DMS53 treated with DMSO at 0.1 percent for 48 hours (cell line): ENCODE results near the gene NUCB1.
"Not testable (repeated sequence)": the region's sequence is repeated elsewhere in the genome, so short reads cannot be mapped to it uniquely, and the experiment has no call there.

ENCODE experiments used
- DNase-seq: peaks from one replicate; lab custom pipeline; 2025; ENCODE audit not compliant: unreplicated experiment; lab: John Stamatoyannopoulos, UW

The NUCB1 gene

GRCh38 chr19:48905664-48906063, 5.6 kb downstream of the NUCB1 start:
- no peak for DNase-seq

DNA sequence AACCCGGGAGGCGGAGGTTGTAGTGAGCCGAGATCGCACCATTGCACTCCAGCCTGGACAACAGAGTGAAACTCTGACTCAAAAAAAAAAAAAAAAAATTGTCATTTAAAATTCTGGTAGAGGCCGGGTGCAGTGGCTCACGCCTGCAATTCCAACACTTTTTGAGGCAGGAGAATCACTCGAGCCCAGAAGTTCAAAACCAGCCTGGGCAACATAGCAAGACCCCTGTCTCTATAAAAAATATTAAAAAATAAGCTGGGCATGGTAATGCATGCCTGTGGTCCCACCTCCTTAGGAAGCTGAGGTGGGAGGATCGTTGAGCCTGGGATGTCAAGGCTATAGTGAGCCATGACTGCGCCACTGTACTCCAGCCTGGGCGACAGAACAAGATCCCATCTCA, 6.2 kb downstream of the NUCB1 start:
- DNase-seq, result no peak

GRCh38 chr19:48907671-48908070, 7.6 kb downstream of the NUCB1 start:
- no peak for DNase-seq

- not testable (repeated sequence) for DNase-seq
These were observed 9.4 kb downstream of the NUCB1 start for GRCh38 chr19:48909424-48910077.

DNA sequence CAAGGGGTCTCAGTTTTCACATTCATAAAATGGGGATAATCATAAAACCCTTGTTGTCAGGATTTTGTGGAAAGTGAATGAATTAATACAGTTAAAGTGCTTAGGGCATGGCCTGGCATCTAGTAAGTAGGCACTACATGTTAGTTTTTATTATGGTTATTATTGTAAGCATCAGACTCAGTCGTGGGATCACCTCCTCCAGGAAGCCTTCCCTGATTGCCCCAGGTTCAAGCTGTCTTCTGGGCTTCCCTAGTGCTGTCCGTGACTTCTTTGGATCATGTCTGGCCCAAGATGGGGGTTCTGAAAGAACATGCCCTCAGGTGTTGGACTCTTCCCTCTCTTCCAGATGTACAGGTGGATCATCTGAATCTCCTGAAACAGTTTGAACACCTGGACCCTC, 10.7 kb downstream of the NUCB1 start:
- no peak for DNase-seq

DNA sequence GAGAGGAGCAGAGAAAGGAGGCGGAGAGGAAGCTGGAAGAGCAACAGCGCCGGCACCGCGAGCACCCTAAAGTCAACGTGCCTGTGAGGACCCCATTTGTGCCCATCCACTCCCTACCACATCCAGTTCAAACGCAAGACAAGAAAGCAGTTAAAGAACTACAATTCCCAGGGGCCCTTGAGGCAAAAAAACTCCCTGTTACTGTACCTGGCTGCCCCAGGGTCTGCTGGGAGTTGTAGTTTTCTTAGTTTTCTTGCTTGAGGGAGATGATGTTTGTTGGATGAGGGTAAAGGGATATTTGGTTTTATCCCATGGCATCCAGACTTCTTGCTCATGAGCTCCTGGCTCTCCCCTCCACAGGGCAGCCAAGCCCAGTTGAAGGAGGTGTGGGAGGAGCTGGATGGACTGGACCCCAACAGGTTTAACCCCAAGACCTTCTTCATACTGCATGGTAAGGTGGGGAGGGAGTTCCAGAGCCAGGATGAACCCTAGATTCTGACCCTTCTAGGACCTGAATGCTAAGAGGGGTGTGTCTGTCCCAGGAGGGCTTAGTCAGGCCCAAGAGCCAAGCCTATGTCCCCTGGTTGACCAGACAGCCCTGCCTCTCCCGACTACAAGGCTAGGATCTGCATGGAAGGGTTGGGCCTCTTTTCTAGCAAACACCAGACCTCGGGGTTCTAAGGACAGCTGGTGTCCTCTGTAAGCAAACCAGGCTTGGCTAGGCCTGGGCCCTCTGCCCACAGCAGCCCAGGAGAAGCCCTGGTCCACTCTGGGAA, 13.2 kb downstream of the NUCB1 start:
- no peak for DNase-seq

GRCh38 chr19:48914181-48914580, 14.1 kb downstream of the NUCB1 start:
- no peak for DNase-seq

- peak; percentile 93 for DNase-seq
These were observed 15.6 kb downstream of the NUCB1 start for GRCh38 chr19:48915757-48916156.

DNA sequence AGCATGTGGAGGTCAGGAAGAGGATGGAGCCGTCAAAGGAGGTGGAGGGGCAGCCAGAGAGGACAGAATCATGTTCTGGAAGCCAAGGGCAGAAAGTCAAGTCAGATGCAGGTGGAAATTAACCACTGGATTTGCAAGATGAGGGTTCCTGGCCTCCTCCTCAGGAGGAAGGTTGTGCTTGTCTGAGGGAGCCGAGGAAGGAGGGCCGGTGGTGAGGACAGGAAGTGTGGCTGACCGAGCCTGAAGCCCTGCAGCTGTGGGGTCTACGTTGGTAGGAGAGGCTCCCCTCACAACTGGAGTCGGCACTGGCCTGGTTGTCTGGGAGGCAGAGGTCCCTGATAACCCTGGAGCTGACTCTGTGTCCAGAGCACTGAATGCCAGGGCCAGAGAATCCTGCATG, 18.0 kb downstream of the NUCB1 start:
- DNase-seq, result no peak

DNA sequence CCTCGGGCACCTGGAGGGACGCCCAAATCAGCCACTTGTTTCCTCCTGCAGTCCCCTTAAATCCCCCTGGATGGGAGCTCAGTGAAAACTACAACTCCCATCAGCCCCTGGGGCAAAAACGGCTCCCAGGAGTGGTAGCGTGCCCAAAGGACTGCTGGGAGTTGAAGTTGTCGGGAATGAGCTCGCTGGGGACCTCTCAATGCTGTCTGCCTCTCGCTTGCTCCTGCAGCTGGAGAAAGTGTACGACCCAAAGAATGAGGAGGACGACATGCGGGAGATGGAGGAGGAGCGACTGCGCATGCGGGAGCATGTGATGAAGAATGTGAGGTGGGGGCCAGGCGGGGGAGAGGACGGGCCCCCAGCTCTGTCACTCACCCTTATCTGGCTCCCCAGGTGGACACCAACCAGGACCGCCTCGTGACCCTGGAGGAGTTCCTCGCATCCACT, 18.7 kb downstream of the NUCB1 start:
- no peak for DNase-seq

- DNase-seq, result not testable (repeated sequence)
These were observed 19.2 kb downstream of the NUCB1 start for GRCh38 chr19:48919271-48919670.

DNA sequence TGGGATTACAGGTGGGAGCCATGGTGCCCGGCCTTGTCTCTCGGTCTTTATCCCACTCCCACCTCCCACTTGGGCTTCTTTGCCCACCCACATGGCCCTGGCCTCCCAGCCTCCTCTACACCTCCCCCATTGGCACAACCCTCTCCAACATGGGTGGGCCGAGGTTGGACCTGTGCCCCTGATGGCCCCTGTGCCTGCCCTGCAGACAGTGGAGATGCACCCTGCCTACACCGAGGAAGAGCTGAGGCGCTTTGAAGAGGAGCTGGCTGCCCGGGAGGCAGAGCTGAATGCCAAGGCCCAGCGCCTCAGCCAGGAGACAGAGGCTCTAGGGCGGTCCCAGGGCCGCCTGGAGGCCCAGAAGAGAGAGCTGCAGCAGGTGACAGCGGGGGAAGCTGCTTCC, 20.8 kb downstream of the NUCB1 start:
- DNase-seq, result no peak

DNA sequence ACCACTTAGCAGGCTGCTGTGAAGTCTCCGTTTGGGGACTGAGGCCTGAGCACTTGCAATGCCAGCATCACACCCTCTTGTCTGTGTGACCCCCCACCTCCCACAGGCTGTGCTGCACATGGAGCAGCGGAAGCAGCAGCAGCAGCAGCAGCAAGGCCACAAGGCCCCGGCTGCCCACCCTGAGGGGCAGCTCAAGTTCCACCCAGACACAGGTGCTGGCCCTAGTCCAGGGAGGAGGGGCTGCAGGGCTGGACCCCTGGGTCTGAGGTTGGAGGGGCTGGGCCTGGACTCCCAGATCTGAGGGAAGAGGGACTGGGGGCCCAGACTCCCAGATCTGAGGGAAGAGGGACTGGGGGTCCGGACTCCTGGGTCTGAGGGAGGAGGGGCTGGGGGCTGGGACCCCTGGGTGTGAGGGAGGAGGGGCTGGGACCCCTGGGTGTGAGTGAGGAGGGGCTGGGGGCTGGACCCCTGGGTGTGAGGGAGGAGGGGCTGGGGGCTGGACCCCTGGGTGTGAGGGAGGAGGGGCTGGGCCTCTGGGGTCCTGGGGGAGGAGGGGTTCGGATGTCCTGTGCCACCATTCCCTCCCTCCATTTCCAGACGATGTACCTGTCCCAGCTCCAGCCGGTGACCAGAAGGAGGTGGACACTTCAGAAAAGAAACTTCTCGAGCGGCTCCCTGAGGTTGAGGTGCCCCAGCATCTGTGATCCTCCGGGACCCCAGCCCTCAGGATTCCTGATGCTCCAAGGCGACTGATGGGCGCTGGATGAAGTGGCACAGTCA, 21.8 kb downstream of the NUCB1 start:
- DNase-seq, result no peak

DNA sequence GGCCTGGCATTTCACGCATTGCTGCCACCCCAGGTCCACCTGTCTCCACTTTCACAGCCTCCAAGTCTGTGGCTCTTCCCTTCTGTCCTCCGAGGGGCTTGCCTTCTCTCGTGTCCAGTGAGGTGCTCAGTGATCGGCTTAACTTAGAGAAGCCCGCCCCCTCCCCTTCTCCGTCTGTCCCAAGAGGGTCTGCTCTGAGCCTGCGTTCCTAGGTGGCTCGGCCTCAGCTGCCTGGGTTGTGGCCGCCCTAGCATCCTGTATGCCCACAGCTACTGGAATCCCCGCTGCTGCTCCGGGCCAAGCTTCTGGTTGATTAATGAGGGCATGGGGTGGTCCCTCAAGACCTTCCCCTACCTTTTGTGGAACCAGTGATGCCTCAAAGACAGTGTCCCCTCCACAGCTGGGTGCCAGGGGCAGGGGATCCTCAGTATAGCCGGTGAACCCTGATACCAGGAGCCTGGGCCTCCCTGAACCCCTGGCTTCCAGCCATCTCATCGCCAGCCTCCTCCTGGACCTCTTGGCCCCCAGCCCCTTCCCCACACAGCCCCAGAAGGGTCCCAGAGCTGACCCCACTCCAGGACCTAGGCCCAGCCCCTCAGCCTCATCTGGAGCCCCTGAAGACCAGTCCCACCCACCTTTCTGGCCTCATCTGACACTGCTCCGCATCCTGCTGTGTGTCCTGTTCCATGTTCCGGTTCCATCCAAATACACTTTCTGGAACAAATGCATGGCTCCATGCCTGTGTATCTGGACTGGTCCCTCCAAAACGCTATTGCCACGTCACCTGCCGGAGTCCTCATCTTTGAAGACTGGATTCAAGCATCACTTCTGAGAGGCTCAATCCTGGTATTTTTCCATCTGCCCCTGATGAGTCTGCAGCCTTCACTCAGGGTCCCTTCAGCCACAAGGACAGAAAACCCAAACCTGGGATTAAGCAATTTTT, 22.7 kb downstream of the NUCB1 start:
- no peak for DNase-seq

DNA sequence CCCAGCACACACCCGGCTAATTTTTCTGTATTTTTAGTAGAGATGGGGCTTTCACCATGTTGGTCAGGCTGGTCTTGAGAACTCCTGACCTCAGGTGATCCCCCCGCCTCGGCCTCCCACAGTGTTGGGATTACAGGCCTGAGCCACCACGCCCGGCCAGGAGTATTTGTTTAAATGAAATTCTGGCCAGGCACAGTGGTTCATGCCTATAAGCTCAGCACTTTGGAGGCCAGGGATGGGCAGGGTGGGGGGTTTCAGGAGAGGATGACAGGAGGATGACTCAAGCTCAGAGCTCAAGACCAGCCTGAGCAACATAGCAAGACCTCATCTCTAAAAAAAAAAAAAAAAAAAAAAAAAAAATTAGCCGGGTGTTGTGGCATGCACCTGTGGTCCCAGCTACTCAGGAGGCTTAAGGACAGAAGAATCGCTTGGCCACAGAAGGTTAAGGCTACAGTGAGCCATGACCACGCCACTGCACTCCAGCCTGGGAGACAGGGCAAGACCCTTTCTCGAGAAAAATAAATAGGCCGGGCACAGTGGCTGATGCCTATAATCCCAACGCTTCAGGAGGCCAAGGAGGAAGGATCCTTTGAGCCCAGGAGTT, 25.2 kb downstream of the NUCB1 start:
- no peak for DNase-seq

DNA sequence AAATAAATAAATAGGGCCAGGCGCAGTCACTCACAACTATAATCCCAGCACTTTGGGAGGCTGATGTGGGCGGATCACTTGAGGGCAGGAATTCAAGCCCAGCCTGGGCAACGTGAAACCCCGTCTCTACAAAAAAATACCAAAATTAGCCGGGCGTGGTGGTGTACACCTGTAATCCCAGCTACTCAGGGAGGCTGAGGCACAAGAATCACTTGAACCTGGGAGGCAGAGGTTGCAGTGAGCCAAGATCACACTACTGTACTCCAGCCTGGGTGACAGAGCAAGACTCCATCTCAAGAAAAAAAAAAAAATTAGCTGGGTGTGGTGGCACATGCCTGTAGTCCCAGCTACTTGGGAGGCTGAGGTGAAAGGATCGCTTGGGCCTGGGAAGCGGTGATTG, 25.8 kb downstream of the NUCB1 start:
- not testable (repeated sequence) for DNase-seq

DNA sequence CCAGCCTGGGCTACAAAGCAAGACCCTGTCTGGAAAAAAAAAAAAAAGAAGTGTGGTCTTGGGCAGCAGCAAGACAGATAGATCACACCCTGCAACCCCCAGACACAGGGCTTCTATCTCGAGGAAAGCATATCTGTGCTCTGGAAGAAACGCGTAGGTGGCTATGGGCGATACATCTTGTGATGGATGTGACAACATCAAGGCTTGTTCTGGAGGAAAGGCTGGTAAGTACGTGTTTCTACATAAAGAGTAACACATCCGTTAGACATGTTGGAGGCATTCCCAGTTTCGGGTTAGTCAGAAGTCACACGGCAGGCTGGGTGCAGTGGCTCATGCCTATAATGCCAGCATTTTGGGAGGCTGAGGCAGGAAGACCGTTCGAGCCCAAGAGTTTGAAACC, 26.8 kb downstream of the NUCB1 start:
- peak; percentile 23 for DNase-seq

DNA sequence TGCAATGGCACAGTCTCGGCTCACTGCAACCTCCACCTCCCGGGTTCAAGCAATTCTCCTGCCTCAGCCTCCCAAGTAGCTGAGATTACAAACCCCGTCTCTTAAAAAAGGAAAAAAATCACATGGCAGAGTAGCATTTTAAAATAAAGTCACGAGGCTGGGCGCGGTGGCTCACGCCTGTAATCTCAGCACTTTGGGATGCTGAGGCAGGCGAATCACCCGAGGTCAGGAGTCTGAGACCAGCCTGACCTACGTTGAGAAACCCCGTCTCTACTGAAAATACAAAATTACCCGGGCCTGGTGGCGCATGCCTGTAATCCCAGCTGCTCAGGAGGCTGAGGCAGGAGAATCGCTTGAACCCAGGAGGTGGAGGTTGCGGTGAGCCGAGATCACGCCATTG, 27.6 kb downstream of the NUCB1 start:
- not testable (repeated sequence) for DNase-seq

DNA sequence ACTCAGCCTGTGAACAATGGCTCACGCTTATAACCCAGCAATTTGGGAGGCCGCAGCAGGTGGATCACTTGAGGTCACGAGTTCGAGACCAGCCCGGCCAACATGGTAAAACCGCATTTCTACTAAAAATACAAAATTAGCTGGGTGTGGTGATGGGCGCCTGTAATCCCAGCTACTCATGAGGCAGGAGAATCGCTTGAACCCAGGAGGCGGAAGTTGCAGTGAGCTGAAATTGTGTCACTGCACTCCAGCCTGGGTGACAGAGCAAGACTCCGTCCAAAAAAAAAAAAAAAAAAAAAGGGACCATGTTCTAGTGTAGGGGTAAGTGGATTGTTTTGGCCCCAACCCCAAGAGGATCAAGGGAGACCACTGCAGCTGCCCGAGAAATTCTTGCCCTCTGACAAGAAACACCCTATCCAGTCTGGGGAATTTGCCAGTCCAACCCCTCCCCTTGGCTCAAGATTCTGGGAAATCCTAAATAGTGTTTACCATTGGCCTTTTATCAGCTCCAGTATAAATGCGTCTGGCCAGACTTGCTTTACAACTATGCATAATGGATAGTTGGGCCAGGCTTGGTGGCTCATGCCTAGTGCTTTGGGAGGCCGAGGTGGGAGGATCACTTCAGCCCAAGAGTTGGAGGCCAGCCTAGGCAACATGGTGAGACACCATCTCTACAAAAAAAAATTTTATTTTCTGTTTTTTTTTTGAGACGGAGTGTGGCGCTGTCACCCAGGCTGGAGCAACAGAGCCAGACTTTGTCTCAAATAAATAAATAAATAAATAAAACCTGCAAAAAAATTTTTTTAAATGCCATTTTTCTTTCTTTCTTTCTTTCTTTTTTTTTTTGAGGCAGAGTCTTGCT, 28.3 kb downstream of the NUCB1 start:
- DNase-seq, result no peak
